ENCODE data around the gene TUBGCP6. TPM values are rescaled to one million over a fixed set of nuclear protein-coding genes. Genes with fewer than 3 reads are reported as not detected.

TUBGCP6 gene
- total RNA-seq, 1 donor from 2014 or later, result 18.2 TPM

- no peaks in the 10 kb centered on the region for H3K27me3 ChIP-seq (ENCODE audit: control insufficient read depth, insufficient read depth, low read length)
- no peak overlapping the region for H3K4me3 ChIP-seq (ENCODE audit: low read depth, low read length)
- no peak for TF ChIP-seq CTCF (IDR thresholded peaks at IDR 0.05; ENCODE audit: insufficient read depth, low read length, severe bottlenecking)
- FAIRE-seq (no peak), DNase-seq (ENCODE audit: low read depth) (peak; percentile 46)
- peaks cover 22% of the 10 kb centered on the region for H3K36me3 ChIP-seq (ENCODE audit: control insufficient read depth, insufficient read depth, low read length)
Measured at GRCh38 chr22:50247748-50248147, 2.9 kb upstream of the TUBGCP6 start.

GRCh38 chr22:50246242-50247175, 1.7 kb upstream of the TUBGCP6 start:
- FAIRE-seq, result peak; percentile 23
- TF ChIP-seq CTCF (IDR thresholded peaks at IDR 0.05; ENCODE audit: insufficient read depth, low read length, severe bottlenecking), result peak; percentile 30
- Histone ChIP-seq H3K27me3 (ENCODE audit: control insufficient read depth, insufficient read depth, low read length) (no peaks in the 10 kb centered on the region), H3K36me3 (ENCODE audit: control insufficient read depth, insufficient read depth, low read length) (peaks cover 21% of the 10 kb centered on the region), H3K4me3 (ENCODE audit: low read depth, low read length) (no peak overlapping the region)
- DNase-seq (ENCODE audit: low read depth), result no peak

GRCh38 chr22:50245214-50246072, 620 bp upstream of the TUBGCP6 start:
- no peak for TF ChIP-seq CTCF (IDR thresholded peaks at IDR 0.05; ENCODE audit: insufficient read depth, low read length, severe bottlenecking)
- FAIRE-seq (no peak), DNase-seq (ENCODE audit: low read depth) (no peak)
- no peaks in the 10 kb centered on the region for H3K27me3 ChIP-seq (ENCODE audit: control insufficient read depth, insufficient read depth, low read length)
- H3K4me3 ChIP-seq (ENCODE audit: low read depth, low read length), result peak overlapping the region; percentile 93
- peaks cover 21% of the 10 kb centered on the region for H3K36me3 ChIP-seq (ENCODE audit: control insufficient read depth, insufficient read depth, low read length)

- peak overlapping the region; percentile 93 for H3K4me3 ChIP-seq (ENCODE audit: low read depth, low read length)
- peak; percentile 47 for FAIRE-seq
Measured at GRCh38 chr22:50243685-50244419, 971 bp downstream of the TUBGCP6 start.

More at GRCh38 chr22:50243685-50244419, 971 bp downstream of the TUBGCP6 start:
- TF ChIP-seq CTCF (IDR thresholded peaks at IDR 0.05; ENCODE audit: insufficient read depth, low read length, severe bottlenecking), result no peak
- no peaks in the 10 kb centered on the region for H3K27me3 ChIP-seq (ENCODE audit: control insufficient read depth, insufficient read depth, low read length)
- DNase-seq (ENCODE audit: low read depth), result no peak
- H3K36me3 ChIP-seq (ENCODE audit: control insufficient read depth, insufficient read depth, low read length), result peaks cover 21% of the 10 kb centered on the region
